B cell (primary cell): Measurements from ENCODE around the gene GPR89B. TPM values are rescaled to one million over a fixed set of nuclear protein-coding genes. Genes with fewer than 3 reads are reported as not detected.
"Not testable (repeated sequence)": the region's sequence is repeated elsewhere in the genome, so short reads cannot be mapped to it uniquely, and the experiment has no call there.

Experiments used
- ATAC-seq: fragments of 200-7000 bp; cut with Tn5 transposase; one replicate; pipeline ENCODE4 v1.10.0; 2021; ENCODE audit warnings: low read depth, mild to moderate bottlenecking, moderate number of reproducible peaks, moderate library complexity
- CTCF ChIA-PET: fragments of 350-600 bp; sonication (Branson Sonifier 250); formaldehyde crosslinking; loops from one replicate; lab custom pipeline; 2021; ENCODE audit warnings: antibody characterized with exemption, inconsistent platforms; lab: Charles Lee
- POLR2A ChIA-PET: fragments of 350-600 bp; sonication (Branson Sonifier 250); formaldehyde crosslinking; loops from one replicate; lab custom pipeline; 2021; ENCODE audit warnings: antibody characterized with exemption; lab: Charles Lee
- DNase-seq: peaks from one replicate; pipeline ENCODE4 v3.0.0; 2013
- H2AFZ ChIP-seq: 2 replicates; pipeline ENCODE4 v1.6.1; 2012; ENCODE audit warnings: mild to moderate bottlenecking, low read depth, low read length; ENCODE audit not compliant: insufficient read depth, poor library complexity, severe bottlenecking
- H3K27ac ChIP-seq, 2 donors: 1 replicate in 1 of 2; 2 replicates in 1 of 2; pipeline ENCODE4 v1.5.1; 2012 to 2013; ENCODE audit warnings: low read length in 2 of 2, mild to moderate bottlenecking in 2 of 2, moderate library complexity in 1 of 2
- H3K27me3 ChIP-seq, 4 experiments: fragments of 200-600 bp in 1 of 4; sonication (generic) in 1 of 4; replicated peaks in 1 of 4; 1 replicate in 2 of 4; 2 replicates in 2 of 4; pipeline versions ENCODE4 v1.6.1 to v1.7.0; 2013 to 2016; ENCODE audit warnings: low read length in 3 of 4, mild to moderate bottlenecking in 2 of 4, mixed read lengths in 1 of 4, moderate library complexity in 1 of 4; ENCODE audit not compliant: insufficient read depth in 4 of 4, control insufficient read depth in 3 of 4; ENCODE audit errors: control extremely low read depth in 1 of 4
- H3K36me3 ChIP-seq, 2 experiments: replicated peaks in 1 of 2; 1 replicate in 1 of 2; 2 replicates in 1 of 2; pipeline versions ENCODE4 v1.6.1 to v1.7.1; 2013; ENCODE audit warnings: low read length in 1 of 2; ENCODE audit not compliant: insufficient read depth in 2 of 2, control insufficient read depth in 1 of 2; ENCODE audit errors: control extremely low read depth in 1 of 2, extremely low read depth in 1 of 2
- H3K4me1 ChIP-seq, 2 donors: fragments of 200-600 bp in 1 of 2; sonication (generic) in 1 of 2; 1 replicate in 1 of 2; 2 replicates in 1 of 2; pipeline versions ENCODE4 v1.5.1 to v1.6.1; 2013 to 2017; ENCODE audit warnings: low read length in 2 of 2; ENCODE audit not compliant: control insufficient read depth in 2 of 2, insufficient read depth in 2 of 2
- H3K4me2 ChIP-seq: replicated peaks from 2 replicates; pipeline ENCODE3; 2012; ENCODE audit warnings: mild to moderate bottlenecking, low read depth, low read length; ENCODE audit not compliant: poor library complexity, severe bottlenecking
- H3K4me3 ChIP-seq, 5 experiments: fragments of 200-600 bp in 1 of 5; sonication (generic) in 1 of 5; 1 replicate in 3 of 5; 2 replicates in 2 of 5; pipeline versions ENCODE4 v1.5.1 to v1.7.0; 2011 to 2016; ENCODE audit warnings: low read length in 4 of 5, mild to moderate bottlenecking in 4 of 5, low read depth in 2 of 5, control low read depth in 1 of 5, moderate library complexity in 1 of 5; ENCODE audit not compliant: insufficient read depth in 1 of 5; ENCODE audit errors: control extremely low read depth in 1 of 5, extremely low read depth in 1 of 5
- H3K79me2 ChIP-seq: fragments of 200-600 bp; sonication (generic); one replicate; pipeline ENCODE4 v1.6.0; 2016; ENCODE audit warnings: low read length; ENCODE audit not compliant: control insufficient read depth, insufficient read depth
- H3K9ac ChIP-seq: fragments of 200-600 bp; sonication (generic); 2 replicates; pipeline ENCODE4 v1.6.1; 2017; ENCODE audit warnings: mild to moderate bottlenecking, low read length, moderate library complexity
- H3K9me3 ChIP-seq, 3 donors: one replicate each; pipeline versions ENCODE4 v1.6.1 to v1.7.1; 2013; ENCODE audit warnings: low read length in 2 of 3; ENCODE audit not compliant: control insufficient read depth in 2 of 3, insufficient read depth in 1 of 3; ENCODE audit errors: control extremely low read depth in 1 of 3
- H4K20me1 ChIP-seq: 2 replicates; pipeline ENCODE4 v1.6.0; 2012; ENCODE audit warnings: mild to moderate bottlenecking, low read length; ENCODE audit not compliant: insufficient read depth, control insufficient read depth, poor library complexity, severe bottlenecking
- H3K27ac Mint-ChIP-seq: one replicate; pipeline ENCODE4 v1.8.0; 2021; ENCODE audit warnings: mixed read lengths
- H3K27me3 Mint-ChIP-seq: one replicate; pipeline ENCODE4 v1.8.0; 2021; ENCODE audit warnings: mixed read lengths
- H3K4me1 Mint-ChIP-seq: one replicate; pipeline ENCODE4 v1.8.0; 2021; ENCODE audit warnings: mixed read lengths
- H3K4me3 Mint-ChIP-seq: one replicate; pipeline ENCODE4 v1.8.0; 2021; ENCODE audit warnings: mixed read lengths
- H3K9me3 Mint-ChIP-seq: one replicate; pipeline ENCODE4 v1.8.0; 2022; ENCODE audit warnings: mixed read lengths; ENCODE audit not compliant: insufficient read depth
- WGBS: methylation state at CpG from one replicate; pipeline ENCODE4 v1.1.5; 2013; ENCODE audit warnings: missing lambda C conversion rate; ENCODE audit not compliant: insufficient coverage; 5-methylcytosine and 5-hydroxymethylcytosine counted together
- intact Hi-C: fragments of 100-400 bp; cut with micrococcal nuclease; formaldehyde crosslinking; loops from one replicate; pipeline ENCODE4 v1.10.0; 2022
- polyA plus RNA-seq: library from polyadenylated mRNA; depleted of rRNA; stranded (reverse); fragments of >200 nt; gene quantifications from 2 replicates; pipeline ENCODE4 v1.2.3, GENCODE V29; 2012
- total RNA-seq, 2 donors: library from RNA; stranded (reverse); fragments of 120-200 nt in 1 of 2; gene quantifications; 1 replicate in 1 of 2; 2 replicates in 1 of 2; pipeline versions ENCODE4 v1.2.3 to v1.2.4, GENCODE V29; 2013 to 2022

Gene GPR89B
- total and polyA plus RNA-seq, 2 donors (not counting 1 experiment from before 2014, with no cell fraction given): 20.5 to 20.8 TPM

DNA sequence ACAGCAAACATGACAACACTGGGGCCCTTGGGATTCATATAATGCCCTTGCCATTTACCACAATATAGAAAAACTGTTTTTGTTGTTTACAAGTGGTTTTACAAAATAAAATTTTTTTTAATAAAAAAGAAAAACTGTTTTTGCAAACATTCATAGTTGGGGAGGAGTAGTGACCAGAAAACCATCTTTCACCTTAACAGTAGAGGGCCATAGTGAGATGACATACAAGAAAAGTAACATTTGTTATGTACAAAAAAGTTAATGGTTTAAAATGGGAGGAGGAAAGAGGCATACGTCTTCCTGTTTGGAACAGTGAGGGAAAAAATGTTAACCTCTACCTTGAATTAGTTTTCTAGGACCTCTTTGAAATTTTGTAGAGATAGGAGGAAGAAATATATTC lies 30.7 kb downstream of the GPR89B start:
- H3K9me3 ChIP-seq, H3K4me2 ChIP-seq, ATAC-seq, H3K27ac Mint-ChIP-seq, intact Hi-C loops, H3K4me1 ChIP-seq, H3K36me3 ChIP-seq, H3K27me3 ChIP-seq, H3K9me3 Mint-ChIP-seq, H3K4me3 ChIP-seq, H3K9ac ChIP-seq, H3K4me1 Mint-ChIP-seq, H3K4me3 Mint-ChIP-seq, H3K79me2 ChIP-seq, POLR2A ChIA-PET, CTCF ChIA-PET, H3K27me3 Mint-ChIP-seq, H3K27ac ChIP-seq, H4K20me1 ChIP-seq, DNase-seq, H2AFZ ChIP-seq: not testable (repeated sequence)
- WGBS: no CpG with 5 or more reads among the region's 1 CpG

DNA sequence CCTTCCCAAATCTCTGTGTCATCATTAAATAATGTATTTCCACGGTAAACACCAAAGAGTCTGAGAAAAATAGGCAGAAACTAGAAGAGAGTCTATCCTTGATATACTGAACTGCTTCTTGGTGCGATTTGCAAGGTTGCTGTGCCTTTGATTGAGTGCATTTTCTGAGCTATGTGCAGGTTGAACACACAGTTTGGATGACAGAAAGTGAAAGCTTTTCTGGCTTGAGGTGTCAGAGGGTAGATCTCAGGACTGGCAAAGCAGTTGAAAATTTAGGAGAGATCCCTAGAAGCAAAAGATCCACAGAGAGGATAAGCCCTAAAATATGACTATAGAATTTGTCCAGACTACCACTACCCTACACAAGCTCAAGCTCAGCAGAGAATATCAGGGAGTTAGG lies 31.5 kb downstream of the GPR89B start:
- CTCF ChIA-PET, ATAC-seq, H3K36me3 ChIP-seq, H3K27ac ChIP-seq, H3K4me1 Mint-ChIP-seq, H2AFZ ChIP-seq, H3K4me2 ChIP-seq, H3K4me1 ChIP-seq, H3K4me3 Mint-ChIP-seq, H3K4me3 ChIP-seq, POLR2A ChIA-PET, H3K27me3 ChIP-seq, intact Hi-C loops, H3K79me2 ChIP-seq, H3K9me3 Mint-ChIP-seq, H3K9ac ChIP-seq, H3K27me3 Mint-ChIP-seq, H3K9me3 ChIP-seq, DNase-seq, H4K20me1 ChIP-seq, H3K27ac Mint-ChIP-seq: not testable (repeated sequence)
- WGBS: no CpG with 5 or more reads among the region's 2 CpGs

DNA sequence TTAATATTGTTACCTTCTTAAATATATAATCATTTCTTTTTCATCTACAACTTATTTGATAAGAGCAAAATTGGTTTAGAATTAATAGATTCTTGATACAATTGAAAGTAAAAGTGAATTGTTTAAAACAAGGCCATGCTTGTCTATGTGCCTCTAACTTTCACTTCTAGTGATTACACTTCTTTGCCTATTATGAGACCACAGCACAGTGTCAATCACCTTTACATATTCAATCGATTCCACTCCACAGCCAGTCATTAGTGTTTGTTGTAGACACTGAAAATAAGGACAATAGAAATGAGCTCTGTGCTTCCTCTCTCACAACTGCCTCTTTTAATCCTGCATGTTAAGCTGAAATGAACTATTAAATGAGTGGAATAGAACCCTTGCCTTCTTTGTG lies 36.4 kb downstream of the GPR89B start:
- H3K79me2 ChIP-seq, POLR2A ChIA-PET, H2AFZ ChIP-seq, H3K27ac Mint-ChIP-seq, H3K9me3 Mint-ChIP-seq, H3K4me1 ChIP-seq, H3K36me3 ChIP-seq, intact Hi-C loops, H3K27me3 Mint-ChIP-seq, H3K4me3 ChIP-seq, ATAC-seq, H3K4me3 Mint-ChIP-seq, DNase-seq, H3K27ac ChIP-seq, H3K9ac ChIP-seq, H3K4me2 ChIP-seq, H3K9me3 ChIP-seq, CTCF ChIA-PET, H3K4me1 Mint-ChIP-seq, H3K27me3 ChIP-seq, H4K20me1 ChIP-seq: not testable (repeated sequence)
- WGBS: no CpG with 5 or more reads among the region's 1 CpG

DNA sequence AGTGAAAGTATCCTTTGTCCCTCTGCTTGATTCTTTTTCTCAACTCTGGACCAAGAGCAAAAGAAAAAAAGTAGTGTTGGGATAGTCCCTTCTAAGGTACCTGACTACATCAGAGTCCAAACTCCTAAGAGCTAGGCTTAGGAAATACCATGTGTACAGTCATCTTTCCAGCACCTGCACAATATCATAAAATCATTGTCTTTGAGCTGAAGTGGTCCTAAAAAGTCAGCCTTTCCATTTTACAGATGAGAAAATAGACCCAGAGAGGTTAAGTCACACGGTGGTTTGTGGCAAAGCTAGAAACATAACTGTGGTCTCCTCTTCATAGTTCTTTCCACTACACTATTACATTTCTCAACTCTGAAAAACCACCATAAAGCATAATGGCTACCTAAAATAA lies 38.4 kb downstream of the GPR89B start:
- CTCF ChIA-PET, ATAC-seq: not testable (repeated sequence)

More for the DNA sequence above, 38.4 kb downstream of the GPR89B start:
- H3K9me3 ChIP-seq, H3K9me3 Mint-ChIP-seq, H3K27me3 ChIP-seq, DNase-seq, H3K27ac ChIP-seq, H3K4me1 ChIP-seq, H3K4me3 ChIP-seq, H3K27ac Mint-ChIP-seq, H3K4me2 ChIP-seq, H3K9ac ChIP-seq, H3K79me2 ChIP-seq, H3K36me3 ChIP-seq, H2AFZ ChIP-seq, H3K4me1 Mint-ChIP-seq, H3K27me3 Mint-ChIP-seq, intact Hi-C loops, H3K4me3 Mint-ChIP-seq, H4K20me1 ChIP-seq, POLR2A ChIA-PET: not testable (repeated sequence)
- WGBS: no CpG with 5 or more reads among the region's 1 CpG
